ENCODE results near the gene FOXE3.

FOXE3 gene

GRCh38 chr1:47459253-47459788 is 43.2 kb downstream of the FOXE3 start:
- no peaks in the 10 kb centered on the region for H3K36me3 ChIP-seq (ENCODE audit: control insufficient read depth in 1 of 2, insufficient read depth in 2 of 2, low read length in 2 of 2)
- H3K79me1 ChIP-seq (ENCODE audit: low read length): no peaks in the 10 kb centered on the region
- H3K27ac ChIP-seq (ENCODE audit: low read depth, low read length): no peak overlapping the region
- H4K8ac ChIP-seq (ENCODE audit: low read depth, low read length): no peak overlapping the region
- no peak overlapping the region for H3K18ac ChIP-seq (ENCODE audit: low read length)
- no peak for DNase-seq
- H3K9me3 ChIP-seq (ENCODE audit: insufficient read depth, low read depth, low read length): no peaks in the 10 kb centered on the region
- H2BK120ac ChIP-seq (ENCODE audit: insufficient read depth, low read length, poor library complexity): no peak overlapping the region
- H2BK12ac ChIP-seq (ENCODE audit: low read length): no peak overlapping the region
- no peaks in the 10 kb centered on the region for H3K27me3 ChIP-seq (ENCODE audit: insufficient read depth, low read length)
- WGBS (ENCODE audit: extremely low coverage, insufficient coverage, insufficient read length): no CpG with 5 or more reads among the region's 11 CpGs
- H3K79me2 ChIP-seq (ENCODE audit: control insufficient read depth, insufficient read depth, low read length, poor library complexity): no peaks in the 10 kb centered on the region
- H2AFZ ChIP-seq (ENCODE audit: insufficient read depth, low read length, poor library complexity): no peak overlapping the region
- no peak overlapping the region for H4K91ac ChIP-seq (ENCODE audit: low read depth, low read length)
- H2AK5ac ChIP-seq (ENCODE audit: low read length): no peak overlapping the region
- H3K4me1 ChIP-seq (ENCODE audit: control insufficient read depth in 1 of 2, insufficient read depth in 2 of 2, low read length in 2 of 2): no peaks in the 10 kb centered on the region
- H3K4me3 ChIP-seq (ENCODE audit: low read depth, low read length): no peak overlapping the region
- no peak overlapping the region for H4K12ac ChIP-seq (ENCODE audit: low read depth, low read length)
- H3K4ac ChIP-seq (ENCODE audit: low read depth, low read length): no peak overlapping the region
- H3K23ac ChIP-seq (ENCODE audit: low read length): no peak overlapping the region
- no peak overlapping the region for H3K9ac ChIP-seq (ENCODE audit: low read length)
- H3K4me2 ChIP-seq (ENCODE audit: low read length): no peak overlapping the region
- H3K14ac ChIP-seq (ENCODE audit: low read length): no peak overlapping the region
- no peak overlapping the region for H2BK5ac ChIP-seq (ENCODE audit: low read depth, low read length, poor library complexity)

DNA sequence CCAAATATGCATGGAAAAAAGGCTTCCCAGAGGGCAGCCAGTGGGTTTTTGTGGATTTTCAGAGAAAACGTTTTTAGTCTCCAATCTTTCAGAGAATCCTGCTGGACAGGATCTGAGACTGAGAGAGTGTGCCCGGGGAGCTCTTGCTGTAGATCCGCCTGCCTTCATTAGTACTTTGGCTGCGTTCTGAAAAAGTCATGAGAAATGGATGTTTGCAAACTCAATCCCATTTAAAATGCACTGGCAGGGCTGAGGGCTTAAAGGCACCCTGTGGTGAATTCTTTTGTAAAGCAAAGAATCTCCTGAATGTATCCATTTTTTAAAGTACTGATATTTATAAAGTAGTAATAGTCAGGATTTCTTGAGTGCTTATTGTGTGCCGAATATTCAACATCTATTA is 44.0 kb downstream of the FOXE3 start:
- H3K27me3 ChIP-seq (ENCODE audit: insufficient read depth, low read length): no peaks in the 10 kb centered on the region
- H2BK5ac ChIP-seq (ENCODE audit: low read depth, low read length, poor library complexity): no peak overlapping the region
- no peak overlapping the region for H2BK120ac ChIP-seq (ENCODE audit: insufficient read depth, low read length, poor library complexity)
- H3K79me2 ChIP-seq (ENCODE audit: control insufficient read depth, insufficient read depth, low read length, poor library complexity): no peaks in the 10 kb centered on the region
- H3K9me3 ChIP-seq (ENCODE audit: insufficient read depth, low read depth, low read length): no peaks in the 10 kb centered on the region
- H3K4me2 ChIP-seq (ENCODE audit: low read length): no peak overlapping the region
- no peak overlapping the region for H2BK12ac ChIP-seq (ENCODE audit: low read length)
- no peak overlapping the region for H2AFZ ChIP-seq (ENCODE audit: insufficient read depth, low read length, poor library complexity)
- H2AK5ac ChIP-seq (ENCODE audit: low read length): no peak overlapping the region
- no peak overlapping the region for H4K12ac ChIP-seq (ENCODE audit: low read depth, low read length)
- no peaks in the 10 kb centered on the region for H3K36me3 ChIP-seq (ENCODE audit: control insufficient read depth in 1 of 2, insufficient read depth in 2 of 2, low read length in 2 of 2)
- no peak overlapping the region for H3K18ac ChIP-seq (ENCODE audit: low read length)
- H3K27ac ChIP-seq (ENCODE audit: low read depth, low read length): no peak overlapping the region
- no peak for DNase-seq
- H3K4me3 ChIP-seq (ENCODE audit: low read depth, low read length): no peak overlapping the region
- H3K23ac ChIP-seq (ENCODE audit: low read length): no peak overlapping the region
- H4K8ac ChIP-seq (ENCODE audit: low read depth, low read length): no peak overlapping the region
- H3K79me1 ChIP-seq (ENCODE audit: low read length): no peaks in the 10 kb centered on the region
- no peak overlapping the region for H3K9ac ChIP-seq (ENCODE audit: low read length)
- H3K4me1 ChIP-seq (ENCODE audit: control insufficient read depth in 1 of 2, insufficient read depth in 2 of 2, low read length in 2 of 2): no peaks in the 10 kb centered on the region
- no peak overlapping the region for H3K4ac ChIP-seq (ENCODE audit: low read depth, low read length)
- no CpG with 5 or more reads among the region's 5 CpGs for WGBS (ENCODE audit: extremely low coverage, insufficient coverage, insufficient read length)
- no peak overlapping the region for H3K14ac ChIP-seq (ENCODE audit: low read length)
- no peak overlapping the region for H4K91ac ChIP-seq (ENCODE audit: low read depth, low read length)

DNA sequence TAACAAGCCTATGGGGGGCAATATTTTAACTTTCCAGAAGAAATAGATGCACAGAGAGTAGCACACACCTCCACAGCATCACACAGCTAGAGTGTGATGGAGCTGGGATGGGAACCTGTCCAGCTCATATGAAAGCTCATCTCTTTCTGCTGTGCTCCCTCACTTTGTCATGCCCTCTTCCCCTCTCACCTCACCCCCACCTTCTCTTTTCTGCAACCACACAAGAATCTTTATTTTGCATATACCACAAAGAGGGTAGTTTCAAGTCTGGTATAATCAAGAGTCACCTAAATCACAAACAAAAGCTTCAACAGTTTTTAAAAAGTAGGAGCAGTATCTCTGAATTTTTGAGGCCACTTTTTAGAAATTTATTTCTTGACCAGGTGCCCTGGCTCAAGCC is 44.4 kb downstream of the FOXE3 start:
- no peak overlapping the region for H2BK120ac ChIP-seq (ENCODE audit: insufficient read depth, low read length, poor library complexity)
- no peak overlapping the region for H3K27ac ChIP-seq (ENCODE audit: low read depth, low read length)
- H3K4me1 ChIP-seq (ENCODE audit: control insufficient read depth in 1 of 2, insufficient read depth in 2 of 2, low read length in 2 of 2): no peaks in the 10 kb centered on the region
- H2AK5ac ChIP-seq (ENCODE audit: low read length): no peak overlapping the region
- no peaks in the 10 kb centered on the region for H3K79me2 ChIP-seq (ENCODE audit: control insufficient read depth, insufficient read depth, low read length, poor library complexity)
- H2AFZ ChIP-seq (ENCODE audit: insufficient read depth, low read length, poor library complexity): no peak overlapping the region
- H3K79me1 ChIP-seq (ENCODE audit: low read length): no peaks in the 10 kb centered on the region
- H3K9me3 ChIP-seq (ENCODE audit: insufficient read depth, low read depth, low read length): no peaks in the 10 kb centered on the region
- no peak overlapping the region for H3K9ac ChIP-seq (ENCODE audit: low read length)
- no peak overlapping the region for H4K12ac ChIP-seq (ENCODE audit: low read depth, low read length)
- H3K4me2 ChIP-seq (ENCODE audit: low read length): no peak overlapping the region
- no peak overlapping the region for H3K23ac ChIP-seq (ENCODE audit: low read length)
- no peak overlapping the region for H3K14ac ChIP-seq (ENCODE audit: low read length)
- H3K4ac ChIP-seq (ENCODE audit: low read depth, low read length): no peak overlapping the region
- no peak overlapping the region for H4K8ac ChIP-seq (ENCODE audit: low read depth, low read length)
- H4K91ac ChIP-seq (ENCODE audit: low read depth, low read length): no peak overlapping the region
- H3K27me3 ChIP-seq (ENCODE audit: insufficient read depth, low read length): no peaks in the 10 kb centered on the region
- no peak overlapping the region for H3K18ac ChIP-seq (ENCODE audit: low read length)
- no peak overlapping the region for H2BK5ac ChIP-seq (ENCODE audit: low read depth, low read length, poor library complexity)
- H3K4me3 ChIP-seq (ENCODE audit: low read depth, low read length): no peak overlapping the region
- no peaks in the 10 kb centered on the region for H3K36me3 ChIP-seq (ENCODE audit: control insufficient read depth in 1 of 2, insufficient read depth in 2 of 2, low read length in 2 of 2)
- no peak overlapping the region for H2BK12ac ChIP-seq (ENCODE audit: low read length)
- no peak for DNase-seq

DNA sequence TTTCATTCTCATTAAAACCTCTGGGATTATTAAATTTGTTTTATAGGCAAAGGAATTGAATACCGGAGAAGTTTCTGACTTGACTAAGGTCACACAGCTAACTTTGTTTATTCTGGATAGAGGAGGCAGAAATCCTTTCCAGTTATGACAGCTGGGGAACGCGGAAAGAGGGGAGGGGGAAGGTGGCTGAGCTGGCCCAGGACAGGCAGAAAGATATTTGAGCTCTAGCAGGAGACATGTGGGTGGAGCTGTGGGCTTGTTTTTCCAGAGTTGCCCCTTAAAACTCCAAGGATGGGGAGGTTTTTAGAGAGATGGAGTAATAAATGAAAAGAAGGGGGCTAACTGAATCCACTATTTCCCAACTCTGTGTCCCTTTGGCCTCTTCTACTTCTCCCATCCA is 49.5 kb downstream of the FOXE3 start:
- Histone ChIP-seq H3K4me3 (ENCODE audit: low read depth, low read length) (no peak overlapping the region), H3K79me2 (ENCODE audit: control insufficient read depth, insufficient read depth, low read length, poor library complexity) (no peaks in the 10 kb centered on the region), H3K9me3 (ENCODE audit: insufficient read depth, low read depth, low read length) (no peaks in the 10 kb centered on the region), H3K4ac (ENCODE audit: low read depth, low read length) (no peak overlapping the region), H3K14ac (ENCODE audit: low read length) (no peak overlapping the region), H3K27me3 (ENCODE audit: insufficient read depth, low read length) (no peaks in the 10 kb centered on the region), H3K4me1 (ENCODE audit: control insufficient read depth in 1 of 2, insufficient read depth in 2 of 2, low read length in 2 of 2) (no peaks in the 10 kb centered on the region), H2AFZ (ENCODE audit: insufficient read depth, low read length, poor library complexity) (no peak overlapping the region), H3K9ac (ENCODE audit: low read length) (no peak overlapping the region), H4K12ac (ENCODE audit: low read depth, low read length) (no peak overlapping the region), H3K4me2 (ENCODE audit: low read length) (no peak overlapping the region), H3K18ac (ENCODE audit: low read length) (no peak overlapping the region), H4K8ac (ENCODE audit: low read depth, low read length) (no peak overlapping the region), H2BK120ac (ENCODE audit: insufficient read depth, low read length, poor library complexity) (no peak overlapping the region), H2BK5ac (ENCODE audit: low read depth, low read length, poor library complexity) (no peak overlapping the region), H2BK12ac (ENCODE audit: low read length) (no peak overlapping the region), H4K91ac (ENCODE audit: low read depth, low read length) (no peak overlapping the region), H3K23ac (ENCODE audit: low read length) (no peak overlapping the region), H3K27ac (ENCODE audit: low read depth, low read length) (no peak overlapping the region), H2AK5ac (ENCODE audit: low read length) (no peak overlapping the region), H3K36me3 (ENCODE audit: control insufficient read depth in 1 of 2, insufficient read depth in 2 of 2, low read length in 2 of 2) (no peaks in the 10 kb centered on the region), H3K79me1 (ENCODE audit: low read length) (no peaks in the 10 kb centered on the region)
- WGBS (ENCODE audit: extremely low coverage, insufficient coverage, insufficient read length): no CpG with 5 or more reads among the region's 3 CpGs
- DNase-seq: no peak

Data from trophoblast cell (in vitro differentiated cells and primary cell).